ENCODE results near the gene ATP2B1.

DNA sequence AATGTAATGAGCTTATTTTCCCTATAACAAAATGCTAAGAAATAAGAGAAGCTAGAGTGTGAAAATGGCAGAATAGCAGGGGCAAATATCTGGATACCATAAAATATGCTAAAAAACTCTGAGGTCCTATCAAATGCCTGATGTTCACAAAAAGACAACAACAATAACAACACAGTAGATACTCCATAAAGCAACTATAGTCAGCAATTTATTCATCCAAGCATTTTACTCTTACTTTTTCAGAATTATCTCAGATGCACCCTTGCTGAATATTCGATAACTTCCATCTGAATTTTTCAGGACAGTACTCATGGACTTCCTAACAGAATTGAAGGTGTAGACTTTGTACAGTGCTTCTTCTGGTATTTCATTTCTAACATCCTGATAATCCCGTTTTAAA, 88.9 kb downstream of the ATP2B1 start:
- TF ChIP-seq, protein P1, sequence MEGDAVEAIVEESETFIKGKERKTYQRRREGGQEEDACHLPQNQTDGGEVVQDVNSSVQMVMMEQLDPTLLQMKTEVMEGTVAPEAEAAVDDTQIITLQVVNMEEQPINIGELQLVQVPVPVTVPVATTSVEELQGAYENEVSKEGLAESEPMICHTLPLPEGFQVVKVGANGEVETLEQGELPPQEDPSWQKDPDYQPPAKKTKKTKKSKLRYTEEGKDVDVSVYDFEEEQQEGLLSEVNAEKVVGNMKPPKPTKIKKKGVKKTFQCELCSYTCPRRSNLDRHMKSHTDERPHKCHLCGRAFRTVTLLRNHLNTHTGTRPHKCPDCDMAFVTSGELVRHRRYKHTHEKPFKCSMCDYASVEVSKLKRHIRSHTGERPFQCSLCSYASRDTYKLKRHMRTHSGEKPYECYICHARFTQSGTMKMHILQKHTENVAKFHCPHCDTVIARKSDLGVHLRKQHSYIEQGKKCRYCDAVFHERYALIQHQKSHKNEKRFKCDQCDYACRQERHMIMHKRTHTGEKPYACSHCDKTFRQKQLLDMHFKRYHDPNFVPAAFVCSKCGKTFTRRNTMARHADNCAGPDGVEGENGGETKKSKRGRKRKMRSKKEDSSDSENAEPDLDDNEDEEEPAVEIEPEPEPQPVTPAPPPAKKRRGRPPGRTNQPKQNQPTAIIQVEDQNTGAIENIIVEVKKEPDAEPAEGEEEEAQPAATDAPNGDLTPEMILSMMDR (IDR thresholded peaks at IDR 0.05): no peak
- no peak for TF ChIP-seq POLR2A (IDR thresholded peaks at IDR 0.05)
